IgD-negative memory B cell (primary cell): ENCODE data around the gene SKIC8. TPM values are rescaled to one million over a fixed set of nuclear protein-coding genes. Genes with fewer than 3 reads are reported as not detected.

Experiments used
- H3K27ac Mint-ChIP-seq, 3 donors: one replicate each; pipeline ENCODE4 v1.8.0; 2020 to 2022; ENCODE audit warnings: mild to moderate bottlenecking in 3 of 3, mixed read lengths in 3 of 3, moderate library complexity in 1 of 3
- H3K27me3 Mint-ChIP-seq: one replicate; pipeline ENCODE4 v1.8.0; 2021; ENCODE audit warnings: mixed read lengths
- H3K36me3 Mint-ChIP-seq: one replicate; pipeline ENCODE4 v1.8.0; 2020; ENCODE audit warnings: mild to moderate bottlenecking, mixed read lengths
- H3K4me1 Mint-ChIP-seq, 3 donors: one replicate each; pipeline ENCODE4 v1.8.0; 2020 to 2022; ENCODE audit warnings: mixed read lengths in 3 of 3, mild to moderate bottlenecking in 1 of 3
- H3K4me3 Mint-ChIP-seq, 4 donors: one replicate each; pipeline ENCODE4 v1.8.0; 2020 to 2022; ENCODE audit warnings: mild to moderate bottlenecking in 4 of 4, mixed read lengths in 4 of 4, moderate library complexity in 3 of 4
- H3K9me3 Mint-ChIP-seq, 3 donors: one replicate each; pipeline ENCODE4 v1.8.0; 2020 to 2021; ENCODE audit warnings: mixed read lengths in 3 of 3, mild to moderate bottlenecking in 1 of 3
- polyA plus RNA-seq: library from polyadenylated mRNA; unstranded; fragments of 300-500 nt; fragmentation: Illumina TruSeq; gene quantifications from one replicate; pipeline ENCODE4 v1.2.3, GENCODE V29; 2021

The SKIC8 gene
- polyA plus RNA-seq, 1 donor from 2014 or later = 70.8 TPM

GRCh38 chr15:78313383-78313782 lies 14.0 kb upstream of the SKIC8 start:
- H3K27ac Mint-ChIP-seq = no peak overlapping the region
- H3K4me3 Mint-ChIP-seq = no peak overlapping the region
- peaks cover 14% of the 10 kb centered on the region for H3K27me3 Mint-ChIP-seq
- no peaks in the 10 kb centered on the region for H3K4me1 Mint-ChIP-seq
- H3K36me3 Mint-ChIP-seq = no peaks in the 10 kb centered on the region
- no peaks in the 10 kb centered on the region for H3K9me3 Mint-ChIP-seq

- Mint-ChIP-seq H3K36me3 (no peaks in the 10 kb centered on the region), H3K27me3 (peaks cover 14% of the 10 kb centered on the region), H3K9me3 (no peaks in the 10 kb centered on the region), H3K4me3 (no peak overlapping the region), H3K27ac (no peak overlapping the region), H3K4me1 (no peaks in the 10 kb centered on the region)
These were observed 13.5 kb upstream of the SKIC8 start for GRCh38 chr15:78312957-78313356.

- Mint-ChIP-seq H3K27me3 (peaks cover 14% of the 10 kb centered on the region), H3K36me3 (no peaks in the 10 kb centered on the region), H3K9me3 (no peaks in the 10 kb centered on the region), H3K4me3 (no peak overlapping the region), H3K4me1 (no peaks in the 10 kb centered on the region), H3K27ac (no peak overlapping the region)
These were observed 13.1 kb upstream of the SKIC8 start for GRCh38 chr15:78312536-78312935.

GRCh38 chr15:78311292-78311691 lies 11.9 kb upstream of the SKIC8 start:
- Mint-ChIP-seq H3K27ac (no peak overlapping the region), H3K4me1 (no peaks in the 10 kb centered on the region), H3K36me3 (no peaks in the 10 kb centered on the region), H3K4me3 (no peak overlapping the region), H3K27me3 (peaks cover 13% of the 10 kb centered on the region), H3K9me3 (no peaks in the 10 kb centered on the region)

- Mint-ChIP-seq H3K27me3 (peaks cover 12% of the 10 kb centered on the region), H3K9me3 (no peaks in the 10 kb centered on the region), H3K4me1 (no peaks in the 10 kb centered on the region), H3K36me3 (no peaks in the 10 kb centered on the region), H3K27ac (no peak overlapping the region), H3K4me3 (no peak overlapping the region)
These were observed 9.1 kb upstream of the SKIC8 start for GRCh38 chr15:78308422-78309032.

- Mint-ChIP-seq H3K4me1 (no peaks in the 10 kb centered on the region), H3K4me3 (no peak overlapping the region), H3K36me3 (no peaks in the 10 kb centered on the region), H3K27ac (no peak overlapping the region), H3K27me3 (peaks cover 9% of the 10 kb centered on the region), H3K9me3 (no peaks in the 10 kb centered on the region)
These were observed 8.6 kb upstream of the SKIC8 start for GRCh38 chr15:78307976-78308375.

- Mint-ChIP-seq H3K36me3 (no peaks in the 10 kb centered on the region), H3K9me3 (no peaks in the 10 kb centered on the region), H3K4me1 (peaks cover 0 to 4% (median 0%) of the 10 kb centered on the region in 3 donors), H3K27me3 (peaks cover 8% of the 10 kb centered on the region), H3K4me3 (no peak overlapping the region), H3K27ac (no peak overlapping the region)
These were observed 6.9 kb upstream of the SKIC8 start for GRCh38 chr15:78306176-78306774.

- H3K4me1 Mint-ChIP-seq = peaks cover 3 to 8% (median 3%) of the 10 kb centered on the region in 3 donors
- H3K4me3 Mint-ChIP-seq = peak overlapping the region in 1 of 4 donors; percentile 32
- H3K9me3 Mint-ChIP-seq = no peaks in the 10 kb centered on the region
- H3K27me3 Mint-ChIP-seq = peaks cover 8% of the 10 kb centered on the region
- H3K36me3 Mint-ChIP-seq = no peaks in the 10 kb centered on the region
- no peak overlapping the region for H3K27ac Mint-ChIP-seq
These were observed 5.0 kb upstream of the SKIC8 start for GRCh38 chr15:78304216-78305066.

GRCh38 chr15:78302579-78303312 lies 3.3 kb upstream of the SKIC8 start:
- Mint-ChIP-seq H3K36me3 (no peaks in the 10 kb centered on the region), H3K9me3 (no peaks in the 10 kb centered on the region), H3K4me3 (no peak overlapping the region), H3K27ac (no peak overlapping the region), H3K4me1 (peaks cover 9 to 16% (median 15%) of the 10 kb centered on the region in 3 donors), H3K27me3 (peaks cover 3% of the 10 kb centered on the region)

- Mint-ChIP-seq H3K4me1 (peaks cover 9 to 18% (median 15%) of the 10 kb centered on the region in 3 donors), H3K9me3 (no peaks in the 10 kb centered on the region), H3K27me3 (peaks cover 3% of the 10 kb centered on the region), H3K36me3 (no peaks in the 10 kb centered on the region), H3K4me3 (peak overlapping the region in 2 of 4 donors; percentile 1 to 88), H3K27ac (no peak overlapping the region)
These were observed 2.4 kb upstream of the SKIC8 start for GRCh38 chr15:78301828-78302227.

GRCh38 chr15:78301326-78301725 lies 1.9 kb upstream of the SKIC8 start:
- peaks cover 3% of the 10 kb centered on the region for H3K27me3 Mint-ChIP-seq
- H3K27ac Mint-ChIP-seq = no peak overlapping the region
- H3K4me3 Mint-ChIP-seq = peak overlapping the region in 3 of 4 donors; percentile 46 to 88 (median 49)
- H3K4me1 Mint-ChIP-seq = peaks cover 9 to 18% (median 15%) of the 10 kb centered on the region in 3 donors
- no peaks in the 10 kb centered on the region for H3K9me3 Mint-ChIP-seq
- H3K36me3 Mint-ChIP-seq = no peaks in the 10 kb centered on the region

- H3K27ac Mint-ChIP-seq = no peak overlapping the region
These were observed 7.2 kb downstream of the SKIC8 start for GRCh38 chr15:78292219-78292618.

GRCh38 chr15:78291698-78292097 lies 7.7 kb downstream of the SKIC8 start:
- Mint-ChIP-seq H3K4me3 (no peak overlapping the region), H3K4me1 (peaks cover 0 to 5% (median 5%) of the 10 kb centered on the region in 3 donors), H3K27ac (peak overlapping the region in 1 of 3 donors; percentile 23), H3K9me3 (no peaks in the 10 kb centered on the region), H3K27me3 (no peaks in the 10 kb centered on the region), H3K36me3 (peaks cover 5% of the 10 kb centered on the region)

More at GRCh38 chr15:78292219-78292618, 7.2 kb downstream of the SKIC8 start:
- H3K27me3 Mint-ChIP-seq = no peaks in the 10 kb centered on the region
- no peaks in the 10 kb centered on the region for H3K9me3 Mint-ChIP-seq
- peaks cover 5% of the 10 kb centered on the region for H3K36me3 Mint-ChIP-seq
- peaks cover 2 to 5% (median 5%) of the 10 kb centered on the region in 3 donors for H3K4me1 Mint-ChIP-seq
- H3K4me3 Mint-ChIP-seq = no peak overlapping the region

GRCh38 chr15:78291052-78291451 lies 8.4 kb downstream of the SKIC8 start:
- H3K27ac Mint-ChIP-seq = peak overlapping the region in 1 of 3 donors; percentile 23

GRCh38 chr15:78290222-78290621 lies 9.2 kb downstream of the SKIC8 start:
- no peaks in the 10 kb centered on the region for H3K27me3 Mint-ChIP-seq
- no peak overlapping the region for H3K27ac Mint-ChIP-seq
- no peak overlapping the region for H3K4me3 Mint-ChIP-seq
- H3K36me3 Mint-ChIP-seq = peaks cover 5% of the 10 kb centered on the region
- peaks cover 0 to 5% (median 4%) of the 10 kb centered on the region in 3 donors for H3K4me1 Mint-ChIP-seq
- no peaks in the 10 kb centered on the region for H3K9me3 Mint-ChIP-seq

More at GRCh38 chr15:78291052-78291451, 8.4 kb downstream of the SKIC8 start:
- Mint-ChIP-seq H3K36me3 (peaks cover 5% of the 10 kb centered on the region), H3K4me3 (no peak overlapping the region), H3K4me1 (peaks cover 0 to 5% (median 5%) of the 10 kb centered on the region in 3 donors), H3K9me3 (no peaks in the 10 kb centered on the region), H3K27me3 (no peaks in the 10 kb centered on the region)
